ENCODE measurements around the gene LGALS16. TPM values are rescaled to one million over a fixed set of nuclear protein-coding genes. Genes with fewer than 3 reads are reported as not detected.
"Not testable (repeated sequence)": the region's sequence is repeated elsewhere in the genome, so short reads cannot be mapped to it uniquely, and the experiment has no call there.

The LGALS16 gene, protein sequence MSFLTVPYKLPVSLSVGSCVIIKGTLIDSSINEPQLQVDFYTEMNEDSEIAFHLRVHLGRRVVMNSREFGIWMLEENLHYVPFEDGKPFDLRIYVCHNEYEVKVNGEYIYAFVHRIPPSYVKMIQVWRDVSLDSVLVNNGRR
- total RNA-seq, result not detected
- long read RNA-seq, result 0 reads

DNA sequence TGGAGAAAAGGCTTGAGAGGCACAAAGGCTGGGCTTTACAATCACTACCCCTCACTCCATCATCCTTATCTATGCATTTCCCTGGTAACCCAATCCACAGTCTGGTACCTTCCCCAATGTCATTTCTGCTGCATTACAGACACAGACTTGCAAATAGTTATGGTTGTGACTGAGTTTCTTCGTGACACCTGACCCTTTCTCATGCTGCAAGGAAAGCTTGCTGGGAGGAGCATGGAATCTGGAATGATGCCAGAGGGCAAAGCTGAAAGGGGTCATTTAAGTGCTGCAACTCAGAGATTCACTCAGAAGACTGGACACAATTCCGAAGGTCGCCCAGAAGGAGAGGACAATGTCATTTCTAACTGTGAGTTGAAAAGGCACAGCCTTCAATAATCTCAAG, at the start of gene LGALS16:
Gene LGALS16 (plus strand): TSS at position 301 of the 400 bp plus-strand sequence. CDS start 49 bp downstream, at position 350.
- intact Hi-C loops (cut with DNase I), result no loop called here
- no peak for ATAC-seq
- DNase-seq, result no peak

DNA sequence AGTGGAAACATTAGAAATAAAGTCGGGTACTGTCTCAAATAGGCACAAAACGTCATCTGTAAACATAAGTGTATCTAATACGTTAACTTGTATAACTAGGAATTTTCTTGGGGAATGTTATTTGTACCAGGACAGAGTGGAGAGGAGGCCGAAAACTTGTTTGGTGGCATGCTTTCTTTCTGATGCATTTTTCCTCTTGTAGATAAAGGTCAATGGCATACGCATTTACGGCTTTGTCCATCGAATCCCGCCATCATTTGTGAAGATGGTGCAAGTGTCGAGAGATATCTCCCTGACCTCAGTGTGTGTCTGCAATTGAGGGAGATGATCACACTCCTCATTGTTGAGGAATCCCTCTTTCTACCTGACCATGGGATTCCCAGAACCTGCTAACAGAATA, 48.7 kb upstream of the LGALS16 start:
- intact Hi-C loops (cut with DNase I), result no loop called here
- no peak for DNase-seq
- ATAC-seq, result no peak

DNA sequence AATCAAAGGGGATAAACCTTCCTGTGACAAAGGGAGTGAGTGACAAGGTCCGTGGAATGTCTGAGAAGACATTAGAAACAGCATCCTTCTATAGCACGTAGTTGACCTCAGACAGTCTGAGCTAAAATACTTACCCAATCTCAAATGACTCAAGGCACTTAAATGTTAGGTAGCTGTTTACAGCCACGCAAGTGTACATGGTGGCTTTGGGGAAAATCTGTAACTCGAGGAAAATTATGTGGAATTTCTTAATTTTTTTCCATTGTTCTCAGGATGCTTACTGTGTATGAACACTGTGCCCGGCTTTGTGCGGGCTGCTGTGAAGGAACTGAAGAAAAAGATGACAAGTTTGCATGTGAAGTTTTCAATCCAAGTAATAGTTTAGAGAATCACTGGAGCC, 48.2 kb upstream of the LGALS16 start:
- DNase-seq (no peak), ATAC-seq (no peak)
- intact Hi-C loops (cut with DNase I), result no loop called here

DNA sequence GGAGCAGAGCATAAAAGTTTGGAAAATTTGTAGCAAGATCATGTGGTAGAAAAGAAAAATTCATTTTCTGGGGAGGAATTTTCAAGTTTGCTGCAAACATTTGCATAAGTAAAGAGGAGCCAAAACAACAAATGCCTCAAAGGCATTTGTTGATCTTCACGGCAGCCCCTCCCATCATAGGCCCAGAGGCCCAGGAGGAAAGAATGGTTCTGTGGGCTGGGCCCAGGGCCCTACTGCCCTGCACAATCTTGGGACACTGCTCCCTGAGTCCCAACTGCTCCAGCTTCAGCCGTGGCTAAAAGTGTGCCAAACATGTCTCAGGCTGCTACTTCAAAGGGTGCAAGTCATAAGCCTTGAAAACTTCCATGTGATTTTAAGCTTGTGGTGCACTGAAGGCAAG, 42.1 kb upstream of the LGALS16 start:
- intact Hi-C loops (cut with DNase I), result no loop called here
- no peak for ATAC-seq
- DNase-seq, result no peak

DNA sequence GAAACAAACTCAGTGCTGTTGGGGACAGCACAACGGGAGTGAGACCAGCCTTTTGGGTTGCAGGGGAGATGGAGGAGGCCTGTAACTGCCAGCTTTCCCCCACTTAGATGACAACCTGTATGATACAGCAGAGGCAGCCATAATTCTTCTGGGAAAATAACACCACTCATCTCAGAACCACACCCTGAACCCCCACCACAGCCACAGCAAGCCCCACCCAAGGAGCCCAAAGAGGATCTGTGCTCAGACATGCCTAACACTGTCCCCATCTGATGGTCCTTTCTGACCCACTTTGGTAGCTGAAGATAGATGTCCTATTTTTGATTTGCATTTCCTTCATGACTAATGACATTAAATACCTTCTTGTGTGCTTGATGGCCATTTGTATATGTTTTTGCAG, 38.0 kb upstream of the LGALS16 start:
- ATAC-seq (no peak), DNase-seq (no peak)
- intact Hi-C loops (cut with DNase I), result no loop called here

DNA sequence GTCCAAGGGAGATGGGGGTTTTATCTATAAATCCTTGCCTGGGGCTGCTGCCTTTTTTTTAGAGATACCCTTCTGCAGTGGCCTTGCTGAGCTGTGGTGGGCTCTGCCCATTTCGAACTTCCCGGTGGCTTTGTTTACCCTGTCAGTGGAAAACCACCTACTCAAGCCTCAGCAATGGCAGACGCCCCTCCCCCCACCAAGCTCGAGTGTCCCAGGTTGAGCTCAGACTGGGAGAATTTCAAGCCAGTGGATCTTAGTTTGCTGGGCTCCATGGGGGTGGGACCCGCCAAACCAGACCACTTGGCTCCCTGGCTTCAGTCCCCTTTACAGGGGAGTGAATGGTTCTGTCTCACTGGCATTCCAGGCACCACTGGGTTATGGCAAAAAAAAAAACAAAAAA, 31.8 kb upstream of the LGALS16 start:
- DNase-seq, result no peak
- intact Hi-C loops (cut with DNase I), result no loop called here
- no peak for ATAC-seq

DNA sequence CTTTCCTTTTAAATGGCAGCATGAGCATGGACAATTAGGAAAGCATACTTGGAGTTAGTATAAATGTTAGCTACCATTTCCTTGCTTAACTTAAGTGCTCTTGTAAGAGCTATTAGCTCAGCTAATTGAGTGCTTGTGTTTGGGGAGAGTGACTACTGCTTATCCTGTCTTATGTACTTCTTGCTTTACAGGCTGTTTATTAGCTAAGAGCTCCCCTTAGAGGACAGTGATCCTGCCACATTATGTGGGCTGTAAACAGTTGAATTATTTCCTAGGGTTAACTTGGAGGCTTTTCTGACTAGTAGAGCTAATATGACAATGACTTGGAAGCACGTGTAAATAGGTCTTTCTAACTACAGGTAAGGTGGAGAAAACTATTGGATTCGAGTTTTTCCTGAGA, 28.1 kb upstream of the LGALS16 start:
- DNase-seq; intact Hi-C loops (cut with DNase I); ATAC-seq: not testable (repeated sequence)

DNA sequence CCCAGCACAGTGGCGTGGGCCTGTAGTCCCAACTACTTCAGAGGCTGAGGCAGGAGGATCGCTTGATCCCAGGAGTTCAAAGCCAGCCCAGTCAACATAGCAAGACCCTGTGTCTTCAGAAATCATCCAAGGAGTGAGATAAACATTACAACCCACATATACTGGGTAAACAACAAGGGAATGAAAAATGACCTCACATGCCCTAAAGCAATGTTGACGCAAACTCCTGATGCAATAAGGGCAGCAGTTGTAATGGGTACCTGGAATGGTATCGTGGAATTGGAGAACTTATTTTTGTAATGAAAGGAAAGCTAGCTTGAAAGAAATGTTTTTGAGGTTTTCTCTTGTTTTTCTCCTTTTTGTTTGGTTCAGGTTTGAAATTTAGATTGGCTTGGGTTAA, 24.5 kb upstream of the LGALS16 start:
- no peak for ATAC-seq
- intact Hi-C loops (cut with DNase I), result no loop called here
- DNase-seq, result no peak

DNA sequence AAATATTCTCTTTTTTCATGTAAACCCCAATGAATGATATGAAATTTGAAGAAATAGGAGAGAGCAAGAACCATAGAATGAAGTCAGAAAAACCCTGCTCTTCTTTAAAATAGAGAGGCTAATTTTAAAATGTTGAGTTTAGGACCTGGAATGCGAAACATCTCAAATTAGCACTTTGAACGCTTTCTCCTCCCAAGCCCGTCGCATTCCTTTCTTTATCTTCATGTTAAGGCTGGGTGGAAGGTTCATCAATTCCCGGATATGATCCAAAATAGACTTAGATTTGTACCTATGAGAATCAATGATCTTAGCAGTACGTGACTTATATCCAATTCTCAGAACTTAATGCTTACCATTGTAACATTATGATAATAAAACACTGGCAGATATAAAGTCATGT, 24.1 kb upstream of the LGALS16 start:
- ATAC-seq, result no peak
- intact Hi-C loops (cut with DNase I), result no loop called here
- DNase-seq, result no peak

DNA sequence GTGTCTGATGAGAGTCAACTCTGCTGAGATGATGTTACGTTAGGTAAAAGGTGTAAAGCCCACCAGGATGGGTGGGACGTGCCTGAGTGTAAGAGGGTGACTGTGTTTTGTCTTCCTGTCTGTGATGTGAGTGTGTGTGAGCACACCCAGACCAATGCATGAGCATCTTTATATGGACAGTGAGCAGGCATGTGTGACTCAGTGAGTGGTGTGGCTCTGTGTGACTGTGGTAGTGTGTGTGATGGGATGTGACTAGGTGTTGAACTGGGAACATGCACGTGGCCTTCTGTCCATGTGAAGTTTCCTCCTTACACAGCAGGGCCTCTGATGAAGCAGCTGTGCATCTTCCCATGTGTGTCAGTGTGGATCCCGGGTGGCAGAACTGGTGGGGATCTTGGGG, 17.8 kb upstream of the LGALS16 start:
- ATAC-seq, result no peak
- intact Hi-C loops (cut with DNase I), result no loop called here
- no peak for DNase-seq

DNA sequence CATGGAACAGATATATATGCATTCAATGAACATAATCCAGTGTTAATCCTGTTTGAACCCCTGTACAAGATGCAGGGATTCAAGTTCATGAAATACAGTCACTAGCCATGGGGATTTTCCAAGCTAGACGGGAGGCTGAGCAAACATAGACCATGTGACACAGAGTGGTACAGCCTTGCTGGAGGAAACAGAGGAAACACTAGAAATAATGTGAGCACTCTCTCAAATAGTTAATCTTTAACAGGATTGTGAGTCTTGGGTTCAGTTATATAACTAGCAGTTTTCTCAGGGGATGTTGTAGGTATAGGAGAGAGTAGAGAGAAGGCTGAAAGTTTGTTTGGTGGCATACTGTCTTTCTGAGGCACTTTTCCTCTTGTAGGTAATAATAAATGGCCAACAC, 13.9 kb upstream of the LGALS16 start:
- ATAC-seq (no peak), DNase-seq (no peak)
- intact Hi-C loops (cut with DNase I), result no loop called here

DNA sequence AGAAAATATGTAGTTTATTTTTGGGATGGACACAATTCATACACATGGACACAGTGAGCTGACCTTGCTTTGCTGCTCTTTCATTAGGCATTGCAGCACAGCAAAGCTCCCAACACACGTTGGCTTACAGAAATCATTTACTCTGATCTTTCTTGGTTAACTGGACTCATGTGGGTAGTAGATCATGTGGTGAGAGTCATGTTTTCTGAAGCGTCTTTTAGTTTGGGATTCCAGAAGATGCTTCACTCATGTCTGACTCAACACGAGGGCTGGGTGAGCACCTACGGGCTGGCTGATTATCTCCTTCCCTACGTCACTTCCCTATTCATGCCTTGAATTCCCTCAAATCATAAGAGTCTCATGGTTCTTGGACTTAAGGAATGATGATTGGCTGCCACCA, 12.1 kb upstream of the LGALS16 start:
- intact Hi-C loops (cut with DNase I), result no loop called here
- DNase-seq (no peak), ATAC-seq (no peak)

DNA sequence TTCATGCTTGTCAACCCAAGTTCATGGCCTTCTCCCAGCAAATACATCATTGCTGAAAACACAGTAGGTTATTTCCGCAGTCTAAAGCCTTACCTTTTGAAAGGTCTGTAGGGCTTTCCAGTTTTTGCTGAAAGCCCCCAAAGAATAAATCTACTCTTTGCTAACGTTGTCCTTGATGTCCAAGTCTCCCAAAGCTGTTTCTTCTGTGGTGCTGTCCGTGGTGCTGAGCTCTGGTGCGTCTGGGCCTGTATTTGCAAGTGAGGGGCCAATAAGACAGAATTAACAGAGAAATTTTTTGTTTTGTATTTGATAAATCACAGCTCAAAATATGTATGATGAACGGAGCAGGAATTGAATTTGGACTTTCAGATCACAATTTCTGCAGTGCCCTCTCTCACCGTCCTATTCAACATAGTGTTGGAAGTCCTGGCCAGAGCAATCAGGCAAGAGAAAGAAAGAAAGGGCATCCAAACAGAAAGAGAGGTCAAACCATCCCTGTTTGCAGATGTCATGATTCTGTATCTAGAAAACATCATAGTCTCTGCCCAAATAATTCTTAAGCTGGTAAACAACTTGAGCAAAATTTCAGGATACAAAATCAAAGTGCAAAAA, 9.8 kb upstream of the LGALS16 start:
- ATAC-seq (no peak), DNase-seq (no peak)
- intact Hi-C loops (cut with DNase I), result no loop called here

DNA sequence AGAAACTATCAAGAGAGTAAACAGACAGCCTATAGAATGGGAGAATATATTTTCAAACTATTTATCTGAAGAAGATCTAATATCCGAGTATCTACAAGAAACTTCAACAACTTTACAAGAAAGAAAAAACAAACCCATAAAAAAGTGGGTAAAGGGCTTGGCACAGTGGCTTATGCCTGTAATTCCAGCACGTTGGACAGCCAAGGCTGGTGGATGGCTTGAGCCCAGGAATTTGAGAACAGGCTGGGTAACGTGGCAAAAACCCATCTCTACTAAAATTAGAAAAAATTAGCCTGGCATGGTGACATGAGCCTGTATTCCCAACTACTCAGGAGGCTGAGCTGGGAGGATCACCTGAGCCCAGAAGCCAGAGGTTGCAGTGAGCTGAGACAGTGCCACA, 7.8 kb upstream of the LGALS16 start:
- DNase-seq (no peak), ATAC-seq (no peak)
- intact Hi-C loops (cut with DNase I), result no loop called here

DNA sequence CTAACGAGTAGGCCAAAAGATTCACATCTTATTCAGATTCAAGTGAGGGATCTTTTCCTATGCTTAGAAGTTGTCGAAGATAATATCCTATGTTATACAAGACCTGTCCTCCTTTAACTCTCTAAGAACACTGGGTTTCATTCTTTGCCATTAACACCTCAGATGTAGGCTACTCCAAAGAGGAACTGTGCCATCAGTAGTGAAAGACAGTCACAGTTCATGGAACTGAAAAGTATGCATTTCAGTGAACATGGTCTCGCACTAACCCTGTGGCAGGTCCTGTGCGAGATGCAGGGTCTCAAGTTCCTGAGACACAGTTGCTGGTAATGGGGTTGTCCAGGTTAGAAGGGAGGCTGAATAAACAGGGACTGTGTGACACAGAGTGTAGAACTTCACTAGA, 4.1 kb downstream of the LGALS16 start:
- ATAC-seq (no peak), DNase-seq (no peak)
- intact Hi-C loops (cut with DNase I), result no loop called here

DNA sequence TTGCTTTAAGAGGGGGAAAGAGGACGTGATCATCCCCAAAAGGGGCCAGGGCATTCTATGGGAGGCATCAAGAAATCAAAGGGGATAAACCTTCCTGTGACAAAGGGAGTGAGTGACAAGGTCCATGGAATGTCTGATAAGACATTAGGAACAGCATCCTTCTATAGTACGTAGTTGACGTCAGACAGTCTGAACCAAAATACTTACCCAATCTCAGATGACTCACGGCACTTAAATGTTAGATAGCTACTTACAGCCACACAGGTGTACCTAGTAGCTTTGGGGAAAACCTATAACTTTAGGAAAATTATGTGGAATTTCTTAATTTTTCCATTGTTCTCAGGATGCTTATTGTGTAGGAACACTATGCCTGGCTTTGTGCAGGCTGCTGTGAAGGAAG, 4.9 kb downstream of the LGALS16 start:
- ATAC-seq, result no peak
- no peak for DNase-seq
- intact Hi-C loops (cut with DNase I), result no loop called here

DNA sequence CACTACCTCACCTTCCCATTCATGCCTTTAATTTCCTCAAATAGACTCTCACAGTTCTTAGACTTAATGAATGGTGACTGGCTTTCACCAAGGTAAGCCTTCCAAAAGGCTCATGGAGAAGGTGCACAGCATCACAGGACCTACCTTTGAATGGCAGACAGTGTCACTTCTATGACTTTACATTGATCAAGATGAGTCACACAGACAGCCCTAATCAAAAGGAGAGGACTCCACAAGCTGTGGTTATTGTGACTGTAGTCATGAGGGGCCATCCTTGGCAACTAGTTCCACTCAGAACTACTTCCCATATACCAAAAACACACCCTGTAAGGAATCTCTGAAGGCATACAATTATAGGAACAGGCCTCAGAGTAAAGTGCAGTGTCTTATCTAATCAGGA, 5.9 kb downstream of the LGALS16 start:
- intact Hi-C loops (cut with DNase I), result no loop called here
- ATAC-seq (no peak), DNase-seq (no peak)

DNA sequence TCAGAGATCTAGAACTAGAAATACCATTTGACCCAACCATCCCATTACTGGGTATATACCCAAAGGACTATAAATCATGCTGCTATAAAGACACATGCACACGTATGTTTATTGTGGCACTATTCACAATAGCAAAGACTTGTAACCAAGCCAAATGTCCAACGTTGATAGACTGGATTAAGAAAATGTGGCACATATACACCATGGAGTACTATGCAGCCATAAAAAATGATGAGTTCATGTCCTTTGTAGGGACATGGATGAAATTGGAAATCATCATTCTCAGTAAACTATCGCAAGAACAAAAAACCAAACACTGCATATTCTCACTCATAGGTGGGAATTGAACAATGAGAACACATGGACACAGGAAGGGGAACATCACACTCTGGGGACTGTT, 14.1 kb downstream of the LGALS16 start:
- DNase-seq, ATAC-seq: not testable (repeated sequence)
- intact Hi-C loops (cut with DNase I), result loop anchor here (5.0 to 10.0 kb wide), 2 partner anchors 115 to 118 kb away; no protein-coding TSS in a partner anchor

DNA sequence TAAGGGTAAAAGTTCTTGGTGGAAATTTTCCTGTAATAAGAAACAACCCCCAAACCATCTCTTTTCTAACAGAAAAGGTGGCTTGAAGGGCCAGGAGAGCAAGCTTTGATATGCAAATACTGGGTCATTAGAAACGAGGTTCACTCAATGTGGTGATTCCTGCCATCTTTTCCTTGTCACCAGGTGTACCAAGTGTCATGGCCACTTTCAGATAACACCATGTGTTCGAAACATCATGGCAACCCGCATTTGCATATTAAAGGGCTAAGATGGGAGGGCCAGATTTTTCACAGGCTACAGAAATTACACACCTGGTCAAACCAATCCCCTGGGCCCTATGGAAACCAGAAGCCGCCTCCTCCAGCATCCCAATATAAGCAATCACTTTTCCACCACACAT, 15.3 kb downstream of the LGALS16 start:
- ATAC-seq, result no peak
- intact Hi-C loops (cut with DNase I), result loop anchor here (5.0 to 10.0 kb wide), 2 partner anchors 116 to 119 kb away; no protein-coding TSS in a partner anchor

DNA sequence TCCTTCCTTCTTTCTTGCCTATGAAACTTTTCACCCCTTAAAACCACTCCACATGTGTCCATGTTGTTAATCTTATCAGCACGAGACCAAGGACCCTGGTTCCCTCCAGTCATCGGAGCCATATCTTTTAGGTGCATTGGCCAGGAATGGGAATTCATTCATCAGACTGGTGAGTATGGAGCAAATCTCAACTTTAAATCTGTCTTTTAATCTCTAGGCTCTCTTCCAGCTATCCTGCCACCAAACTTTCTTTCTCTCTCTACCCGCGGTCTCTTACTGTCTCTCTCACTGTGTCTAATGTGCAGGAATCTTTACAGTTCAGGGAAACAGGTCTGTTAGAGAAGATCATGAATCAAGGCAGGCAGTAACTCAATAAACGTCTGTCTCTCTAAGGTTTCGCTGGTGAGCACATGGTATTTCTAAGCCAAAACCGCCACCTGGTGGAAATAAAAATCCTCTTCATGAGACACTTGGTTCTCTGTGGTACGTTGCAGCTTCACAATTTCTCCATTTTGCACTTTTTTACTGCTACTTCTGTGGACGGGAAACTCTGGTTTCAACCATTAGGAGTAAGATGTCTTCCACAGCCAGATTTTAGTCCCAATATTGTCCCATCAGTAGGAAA, 16.1 kb downstream of the LGALS16 start:
- intact Hi-C loops (cut with DNase I), result loop anchor here (5.0 to 10.0 kb wide), 2 partner anchors 117 to 120 kb away; no protein-coding TSS in a partner anchor
- ATAC-seq (peak in 1 of 2 donors; percentile 56), DNase-seq (no peak)

More for the DNA sequence above, 15.3 kb downstream of the LGALS16 start:
- no peak for DNase-seq

DNA sequence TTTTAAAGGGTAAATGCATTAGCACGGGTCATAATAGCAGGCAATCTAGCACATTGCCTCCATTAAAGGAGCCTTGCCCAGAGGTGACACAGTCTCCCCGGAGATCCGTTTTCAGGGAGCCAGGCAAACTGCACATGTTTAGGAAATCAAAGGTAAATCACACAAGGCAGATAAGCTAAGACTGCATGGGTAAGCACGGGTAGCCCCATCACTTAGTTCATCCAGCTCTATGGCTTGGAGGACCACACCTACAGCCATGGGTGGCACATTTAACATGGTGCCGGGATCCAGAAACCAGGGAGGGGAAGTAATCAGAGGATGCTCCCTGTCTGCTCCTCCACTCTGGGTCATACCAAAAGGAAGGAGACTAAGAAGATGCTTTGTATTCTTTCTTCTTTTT, 16.8 kb downstream of the LGALS16 start:
- no peak for ATAC-seq
- no peak for DNase-seq
- intact Hi-C loops (cut with DNase I), result loop anchor here (5.0 to 10.0 kb wide), 2 partner anchors 118 to 120 kb away; no protein-coding TSS in a partner anchor

Measured in left cardiac atrium (tissue), 4 donors.